GM23338 (cell line): Measurements from ENCODE around the gene HS6ST3. TPM values are rescaled to one million over a fixed set of nuclear protein-coding genes. Genes with fewer than 3 reads are reported as not detected.

ENCODE experiments used
- ATAC-seq: fragments of 200-7000 bp; cut with Tn5 transposase; 3 replicates; pipeline ENCODE4 v1.9.1; 2020
- DNase-seq: peaks from one replicate; pipeline ENCODE4 v3.0.0-alpha.2; 2015; ENCODE audit warnings: low spot score
- H2AFZ ChIP-seq: fragments of 200-600 bp; sonication (generic); 2 replicates; pipeline ENCODE4 v1.8.0; 2016; ENCODE audit warnings: antibody characterized with exemption, mild to moderate bottlenecking, moderate library complexity
- H3F3A ChIP-seq: fragments of 200-600 bp; sonication (generic); replicated peaks from 2 replicates; pipeline ENCODE4 v1.8.0; 2017; ENCODE audit warnings: antibody characterized with exemption, mixed run types, low read depth
- H3K27ac ChIP-seq: fragments of 200-600 bp; sonication (generic); 2 replicates; pipeline ENCODE4 v1.6.1; 2016; ENCODE audit warnings: low read depth
- H3K27me3 ChIP-seq: fragments of 200-600 bp; sonication (generic); 2 replicates; pipeline ENCODE4 v1.8.0; 2016; ENCODE audit warnings: mild to moderate bottlenecking, mixed run types, moderate library complexity; ENCODE audit not compliant: insufficient read depth
- H3K36me3 ChIP-seq: fragments of 200-600 bp; sonication (generic); 2 replicates; pipeline ENCODE4 v1.8.0; 2016; ENCODE audit warnings: mild to moderate bottlenecking; ENCODE audit not compliant: insufficient read depth
- H3K4me1 ChIP-seq: fragments of 200-600 bp; sonication (generic); 2 replicates; pipeline ENCODE4 v1.8.0; 2016; ENCODE audit warnings: mild to moderate bottlenecking, moderate library complexity; ENCODE audit not compliant: insufficient read depth
- H3K4me2 ChIP-seq: fragments of 200-600 bp; sonication (generic); 2 replicates; pipeline ENCODE4 v1.7.1; 2017; ENCODE audit warnings: mixed run types
- H3K4me3 ChIP-seq: fragments of 200-600 bp; sonication (generic); 2 replicates; pipeline ENCODE4 v1.6.1; 2016; ENCODE audit warnings: mixed run types
- H3K79me2 ChIP-seq: fragments of 200-600 bp; sonication (generic); replicated peaks from 2 replicates; pipeline ENCODE4 v1.8.0; 2017; ENCODE audit warnings: mild to moderate bottlenecking; ENCODE audit not compliant: insufficient read depth
- H3K9me2 ChIP-seq: fragments of 200-600 bp; sonication (generic); 2 replicates; pipeline ENCODE4 v1.8.0; 2017; ENCODE audit not compliant: insufficient read depth
- H4K20me1 ChIP-seq: fragments of 200-600 bp; sonication (generic); replicated peaks from 2 replicates; pipeline ENCODE4 v1.8.0; 2017; ENCODE audit warnings: mild to moderate bottlenecking; ENCODE audit not compliant: insufficient read depth
- H3K27ac Mint-ChIP-seq: 2 replicates; pipeline ENCODE4 v1.8.0; 2020; ENCODE audit warnings: inconsistent platforms, mild to moderate bottlenecking, moderate library complexity, mixed read lengths
- H3K27me3 Mint-ChIP-seq: 3 replicates; pipeline ENCODE4 v1.8.0; 2022; ENCODE audit warnings: low read depth, mild to moderate bottlenecking, moderate library complexity, mixed read lengths, inconsistent platforms; ENCODE audit not compliant: insufficient read depth, poor library complexity
- H3K36me3 Mint-ChIP-seq: 3 replicates; pipeline ENCODE4 v1.8.0; 2021; ENCODE audit warnings: low read depth, mild to moderate bottlenecking, inconsistent platforms, moderate library complexity, mixed read lengths
- H3K4me1 Mint-ChIP-seq: 3 replicates; pipeline ENCODE4 v1.8.0; 2020; ENCODE audit warnings: mild to moderate bottlenecking, inconsistent platforms, mixed read lengths
- H3K4me3 Mint-ChIP-seq: 3 replicates; pipeline ENCODE4 v1.8.0; 2021; ENCODE audit warnings: moderate library complexity, mild to moderate bottlenecking, inconsistent platforms, mixed read lengths
- H3K9me3 Mint-ChIP-seq: 3 replicates; pipeline ENCODE4 v1.8.0; 2020; ENCODE audit warnings: moderate library complexity, mild to moderate bottlenecking, inconsistent platforms, mixed read lengths
- EZH2 ChIP-seq: fragments of 200-600 bp; sonication (generic); IDR thresholded peaks from one replicate; pipeline ENCODE4 v1.8.0; 2017; ENCODE audit warnings: antibody characterized with exemption, mild to moderate bottlenecking, low read depth; ENCODE audit not compliant: unreplicated experiment
- EZH2phosphoT487 ChIP-seq: fragments of 200-600 bp; sonication (generic); IDR thresholded peaks from one replicate; pipeline ENCODE4 v1.8.1; 2018; ENCODE audit warnings: antibody characterized with exemption; ENCODE audit not compliant: unreplicated experiment
- JUNB ChIP-seq: IDR thresholded peaks from one replicate; pipeline ENCODE4 v1.6.1; 2016; ENCODE audit warnings: antibody characterized with exemption; ENCODE audit not compliant: unreplicated experiment
- NANOG ChIP-seq: IDR thresholded peaks from 2 replicates; pipeline ENCODE4 v1.6.1; 2016; ENCODE audit warnings: antibody characterized with exemption, borderline replicate concordance
- POLR2AphosphoS5 ChIP-seq: IDR thresholded peaks from 2 replicates; pipeline ENCODE4 v1.6.1; 2016; ENCODE audit warnings: antibody characterized with exemption, low read depth
- ZNF114 ChIP-seq: fragments of 250-450 bp; sonication (Bioruptor Pico); IDR thresholded peaks from 2 replicates; pipeline ENCODE4 v1.5.0; 2020; ENCODE audit warnings: mild to moderate bottlenecking, moderate library complexity
- polyA plus RNA-seq: library from polyadenylated mRNA; unstranded; fragments of >200 nt; fragmentation: Nextera tagmentation; extraction: Ambion mirVana; gene quantifications from 2 replicates; pipeline ENCODE4 v1.2.1, GENCODE V29; 2016
- total RNA-seq: library from RNA; depleted of rRNA; stranded (reverse); fragments of >200 nt; shearing (Covaris generic); gene quantifications from 2 replicates; pipeline ENCODE4 v1.2.3, GENCODE V29; 2014
- TF ChIP-seq, protein P1 (sequence below): fragments of 250-450 bp; sonication (Bioruptor Pico); IDR thresholded peaks from 2 replicates; pipeline ENCODE4 v1.5.0; 2020; ENCODE audit warnings: mild to moderate bottlenecking, moderate library complexity
- TF ChIP-seq, protein P2 (sequence below), 2 experiments: fragments of 200-600 bp in 1 of 2; sonication (generic) in 1 of 2; conservative IDR thresholded peaks; 2 replicates each; pipeline versions ENCODE4 v1.5.1 to v1.6.1; 2016 to 2017; ENCODE audit warnings: antibody characterized with exemption in 2 of 2, low read depth in 2 of 2, mild to moderate bottlenecking in 2 of 2, moderate library complexity in 1 of 2
- TF ChIP-seq, protein P3 (sequence below): IDR thresholded peaks from 2 replicates; pipeline ENCODE4 v1.6.1; 2016; ENCODE audit warnings: antibody characterized with exemption

HS6ST3 gene
- total and polyA plus RNA-seq, 2 experiments from 2014 or later = 0.52 to 0.80 TPM

DNA sequence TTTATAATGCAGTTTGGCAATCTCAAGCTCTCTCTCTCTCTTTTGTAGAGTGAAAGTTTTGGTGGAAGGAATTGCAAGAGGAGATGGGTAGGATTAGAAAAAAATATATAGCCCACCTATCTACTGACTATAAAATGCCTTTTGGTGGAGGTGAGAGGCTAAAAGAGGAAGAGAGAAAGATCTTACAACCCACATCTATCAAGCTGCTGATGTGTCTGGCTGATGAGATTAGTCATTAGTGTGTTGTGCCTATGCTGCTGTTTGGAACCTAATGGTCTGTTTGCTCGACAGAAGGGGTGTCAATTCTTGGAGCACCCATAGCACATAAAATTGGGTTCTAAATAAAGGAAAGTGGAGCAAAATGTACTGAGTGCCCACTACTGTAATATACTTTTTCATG, 411.0 kb downstream of the HS6ST3 start:
- DNase-seq (no peak), ATAC-seq (no peak)
- Histone ChIP-seq H3K4me1 (0 out of 2 replicates have a peak, but pooled peaks cover 9% of the 10 kb centered on the region), H3K4me2 (no peak overlapping the region), H3K27me3 (no peaks in the 10 kb centered on the region), H3K9me2 (no peaks in the 10 kb centered on the region; the same call in 1 of the 2 replicates), H3K36me3 (no peaks in the 10 kb centered on the region), H3F3A (no peaks in the 10 kb centered on the region), H2AFZ (no peak overlapping the region; the same call in 1 of the 2 replicates), H4K20me1 (no peaks in the 10 kb centered on the region), H3K27ac (no peak overlapping the region), H3K79me2 (no peaks in the 10 kb centered on the region), H3K4me3 (no peak overlapping the region)
- Mint-ChIP-seq H3K27me3 (no peaks in the 10 kb centered on the region), H3K9me3 (no peaks in the 10 kb centered on the region), H3K4me3 (no peak overlapping the region), H3K4me1 (peaks cover 11% of the 10 kb centered on the region), H3K36me3 (no peaks in the 10 kb centered on the region), H3K27ac (no peak overlapping the region)
- TF ChIP-seq NANOG = no peak
- TF ChIP-seq EZH2phosphoT487 = no peak
- no peak for TF ChIP-seq EZH2
- no peak for TF ChIP-seq ZNF114 (CRISPR knock-in tag)
- TF ChIP-seq, protein P1, sequence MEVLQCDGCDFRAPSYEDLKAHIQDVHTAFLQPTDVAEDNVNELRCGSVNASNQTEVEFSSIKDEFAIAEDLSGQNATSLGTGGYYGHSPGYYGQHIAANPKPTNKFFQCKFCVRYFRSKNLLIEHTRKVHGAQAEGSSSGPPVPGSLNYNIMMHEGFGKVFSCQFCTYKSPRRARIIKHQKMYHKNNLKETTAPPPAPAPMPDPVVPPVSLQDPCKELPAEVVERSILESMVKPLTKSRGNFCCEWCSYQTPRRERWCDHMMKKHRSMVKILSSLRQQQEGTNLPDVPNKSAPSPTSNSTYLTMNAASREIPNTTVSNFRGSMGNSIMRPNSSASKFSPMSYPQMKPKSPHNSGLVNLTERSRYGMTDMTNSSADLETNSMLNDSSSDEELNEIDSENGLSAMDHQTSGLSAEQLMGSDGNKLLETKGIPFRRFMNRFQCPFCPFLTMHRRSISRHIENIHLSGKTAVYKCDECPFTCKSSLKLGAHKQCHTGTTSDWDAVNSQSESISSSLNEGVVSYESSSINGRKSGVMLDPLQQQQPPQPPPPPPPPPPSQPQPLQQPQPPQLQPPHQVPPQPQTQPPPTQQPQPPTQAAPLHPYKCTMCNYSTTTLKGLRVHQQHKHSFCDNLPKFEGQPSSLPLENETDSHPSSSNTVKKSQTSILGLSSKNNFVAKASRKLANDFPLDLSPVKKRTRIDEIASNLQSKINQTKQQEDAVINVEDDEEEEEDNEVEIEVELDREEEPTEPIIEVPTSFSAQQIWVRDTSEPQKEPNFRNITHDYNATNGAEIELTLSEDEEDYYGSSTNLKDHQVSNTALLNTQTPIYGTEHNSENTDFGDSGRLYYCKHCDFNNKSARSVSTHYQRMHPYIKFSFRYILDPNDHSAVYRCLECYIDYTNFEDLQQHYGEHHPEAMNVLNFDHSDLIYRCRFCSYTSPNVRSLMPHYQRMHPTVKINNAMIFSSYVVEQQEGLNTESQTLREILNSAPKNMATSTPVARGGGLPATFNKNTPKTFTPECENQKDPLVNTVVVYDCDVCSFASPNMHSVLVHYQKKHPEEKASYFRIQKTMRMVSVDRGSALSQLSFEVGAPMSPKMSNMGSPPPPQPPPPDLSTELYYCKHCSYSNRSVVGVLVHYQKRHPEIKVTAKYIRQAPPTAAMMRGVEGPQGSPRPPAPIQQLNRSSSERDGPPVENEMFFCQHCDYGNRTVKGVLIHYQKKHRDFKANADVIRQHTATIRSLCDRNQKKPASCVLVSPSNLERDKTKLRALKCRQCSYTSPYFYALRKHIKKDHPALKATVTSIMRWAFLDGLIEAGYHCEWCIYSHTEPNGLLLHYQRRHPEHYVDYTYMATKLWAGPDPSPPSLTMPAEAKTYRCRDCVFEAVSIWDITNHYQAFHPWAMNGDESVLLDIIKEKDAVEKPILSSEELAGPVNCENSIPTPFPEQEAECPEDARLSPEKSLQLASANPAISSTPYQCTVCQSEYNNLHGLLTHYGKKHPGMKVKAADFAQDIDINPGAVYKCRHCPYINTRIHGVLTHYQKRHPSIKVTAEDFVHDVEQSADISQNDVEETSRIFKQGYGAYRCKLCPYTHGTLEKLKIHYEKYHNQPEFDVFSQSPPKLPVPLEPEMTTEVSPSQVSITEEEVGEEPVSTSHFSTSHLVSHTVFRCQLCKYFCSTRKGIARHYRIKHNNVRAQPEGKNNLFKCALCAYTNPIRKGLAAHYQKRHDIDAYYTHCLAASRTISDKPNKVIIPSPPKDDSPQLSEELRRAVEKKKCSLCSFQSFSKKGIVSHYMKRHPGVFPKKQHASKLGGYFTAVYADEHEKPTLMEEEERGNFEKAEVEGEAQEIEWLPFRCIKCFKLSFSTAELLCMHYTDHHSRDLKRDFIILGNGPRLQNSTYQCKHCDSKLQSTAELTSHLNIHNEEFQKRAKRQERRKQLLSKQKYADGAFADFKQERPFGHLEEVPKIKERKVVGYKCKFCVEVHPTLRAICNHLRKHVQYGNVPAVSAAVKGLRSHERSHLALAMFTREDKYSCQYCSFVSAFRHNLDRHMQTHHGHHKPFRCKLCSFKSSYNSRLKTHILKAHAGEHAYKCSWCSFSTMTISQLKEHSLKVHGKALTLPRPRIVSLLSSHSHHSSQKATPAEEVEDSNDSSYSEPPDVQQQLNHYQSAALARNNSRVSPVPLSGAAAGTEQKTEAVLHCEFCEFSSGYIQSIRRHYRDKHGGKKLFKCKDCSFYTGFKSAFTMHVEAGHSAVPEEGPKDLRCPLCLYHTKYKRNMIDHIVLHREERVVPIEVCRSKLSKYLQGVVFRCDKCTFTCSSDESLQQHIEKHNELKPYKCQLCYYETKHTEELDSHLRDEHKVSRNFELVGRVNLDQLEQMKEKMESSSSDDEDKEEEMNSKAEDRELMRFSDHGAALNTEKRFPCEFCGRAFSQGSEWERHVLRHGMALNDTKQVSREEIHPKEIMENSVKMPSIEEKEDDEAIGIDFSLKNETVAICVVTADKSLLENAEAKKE = no peak
- TF ChIP-seq POLR2AphosphoS5 = no peak

DNA sequence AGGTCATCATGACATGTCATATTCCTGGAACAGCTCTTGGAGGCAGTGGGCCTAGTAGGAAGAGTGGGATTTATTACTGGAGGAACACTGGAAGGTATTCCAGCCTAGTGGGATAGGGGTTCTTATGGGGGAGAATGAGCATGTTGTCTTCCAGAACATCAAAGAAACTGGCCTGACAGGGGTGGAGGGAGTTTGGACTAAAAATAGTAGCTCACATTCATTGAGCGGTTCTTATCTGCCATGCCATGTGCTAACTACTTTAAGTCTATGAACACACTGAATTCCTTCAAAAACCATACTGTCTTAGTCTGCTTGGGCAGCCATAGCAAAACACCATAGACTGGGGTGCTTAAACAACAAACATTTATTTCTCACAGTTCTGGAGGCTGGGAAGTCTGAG, 413.6 kb downstream of the HS6ST3 start:
- H3K36me3 Mint-ChIP-seq = no peaks in the 10 kb centered on the region
- no peaks in the 10 kb centered on the region for H3K36me3 ChIP-seq
- H3K27me3 Mint-ChIP-seq = no peaks in the 10 kb centered on the region
- H3K4me3 ChIP-seq = no peak overlapping the region
- no peak overlapping the region for H2AFZ ChIP-seq
- no peak overlapping the region for H3K27ac ChIP-seq
- peaks cover 11% of the 10 kb centered on the region for H3K4me1 Mint-ChIP-seq
- DNase-seq (no peak), ATAC-seq (no peak)
- no peaks in the 10 kb centered on the region for H3K9me3 Mint-ChIP-seq
- H3K27me3 ChIP-seq = no peaks in the 10 kb centered on the region
- H4K20me1 ChIP-seq = no peaks in the 10 kb centered on the region
- H3K9me2 ChIP-seq = no peaks in the 10 kb centered on the region; the same call in 1 of the 2 replicates
- no peak overlapping the region for H3K27ac Mint-ChIP-seq
- no peaks in the 10 kb centered on the region for H3K79me2 ChIP-seq
- no peak overlapping the region for H3K4me2 ChIP-seq
- 0 out of 2 replicates have a peak, but pooled peaks cover 9% of the 10 kb centered on the region for H3K4me1 ChIP-seq
- H3K4me3 Mint-ChIP-seq = no peak overlapping the region
- no peaks in the 10 kb centered on the region for H3F3A ChIP-seq
- TF ChIP-seq JUNB = no peak
- TF ChIP-seq, protein P2, sequence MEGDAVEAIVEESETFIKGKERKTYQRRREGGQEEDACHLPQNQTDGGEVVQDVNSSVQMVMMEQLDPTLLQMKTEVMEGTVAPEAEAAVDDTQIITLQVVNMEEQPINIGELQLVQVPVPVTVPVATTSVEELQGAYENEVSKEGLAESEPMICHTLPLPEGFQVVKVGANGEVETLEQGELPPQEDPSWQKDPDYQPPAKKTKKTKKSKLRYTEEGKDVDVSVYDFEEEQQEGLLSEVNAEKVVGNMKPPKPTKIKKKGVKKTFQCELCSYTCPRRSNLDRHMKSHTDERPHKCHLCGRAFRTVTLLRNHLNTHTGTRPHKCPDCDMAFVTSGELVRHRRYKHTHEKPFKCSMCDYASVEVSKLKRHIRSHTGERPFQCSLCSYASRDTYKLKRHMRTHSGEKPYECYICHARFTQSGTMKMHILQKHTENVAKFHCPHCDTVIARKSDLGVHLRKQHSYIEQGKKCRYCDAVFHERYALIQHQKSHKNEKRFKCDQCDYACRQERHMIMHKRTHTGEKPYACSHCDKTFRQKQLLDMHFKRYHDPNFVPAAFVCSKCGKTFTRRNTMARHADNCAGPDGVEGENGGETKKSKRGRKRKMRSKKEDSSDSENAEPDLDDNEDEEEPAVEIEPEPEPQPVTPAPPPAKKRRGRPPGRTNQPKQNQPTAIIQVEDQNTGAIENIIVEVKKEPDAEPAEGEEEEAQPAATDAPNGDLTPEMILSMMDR (conservative IDR thresholded peaks at IDR 0.05; ENCODE audit: low read depth in 2 of 2) = no peak
- TF ChIP-seq, protein P3, sequence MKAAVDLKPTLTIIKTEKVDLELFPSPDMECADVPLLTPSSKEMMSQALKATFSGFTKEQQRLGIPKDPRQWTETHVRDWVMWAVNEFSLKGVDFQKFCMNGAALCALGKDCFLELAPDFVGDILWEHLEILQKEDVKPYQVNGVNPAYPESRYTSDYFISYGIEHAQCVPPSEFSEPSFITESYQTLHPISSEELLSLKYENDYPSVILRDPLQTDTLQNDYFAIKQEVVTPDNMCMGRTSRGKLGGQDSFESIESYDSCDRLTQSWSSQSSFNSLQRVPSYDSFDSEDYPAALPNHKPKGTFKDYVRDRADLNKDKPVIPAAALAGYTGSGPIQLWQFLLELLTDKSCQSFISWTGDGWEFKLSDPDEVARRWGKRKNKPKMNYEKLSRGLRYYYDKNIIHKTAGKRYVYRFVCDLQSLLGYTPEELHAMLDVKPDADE = no peak
- TF ChIP-seq ZNF114 (CRISPR knock-in tag) = no peak
